ENCODE data around the gene HEATR5B. TPM values are rescaled to one million over a fixed set of nuclear protein-coding genes. Genes with fewer than 3 reads are reported as not detected.

The HEATR5B gene
- 25.7 TPM for total RNA-seq

- ATAC-seq (peak; percentile 99), DNase-seq (ENCODE audit: low spot score) (peak; percentile 95)
- intact Hi-C loops (cut with DNase I), result no loop called here
Measured at GRCh38 chr2:37083873-37084794, at the start of gene HEATR5B, which contains the start of gene GPATCH11. HEATR5B (minus strand) TSS chr2:37084372; CDS start chr2:37083414, 958 bp downstream. GPATCH11 (plus strand) TSS chr2:37084518; CDS start chr2:37088382, 3,864 bp downstream.

GRCh38 chr2:37132914-37133313 lies 48.7 kb upstream of the HEATR5B start:
- ATAC-seq (no peak), DNase-seq (ENCODE audit: low spot score) (no peak)
- intact Hi-C loops (cut with DNase I), result no loop called here

GRCh38 chr2:37125416-37125815 lies 41.2 kb upstream of the HEATR5B start:
- intact Hi-C loops (cut with DNase I), result no loop called here
- ATAC-seq, result no peak

GRCh38 chr2:37119157-37119556 lies 35.0 kb upstream of the HEATR5B start:
- no peak for ATAC-seq
- DNase-seq (ENCODE audit: low spot score), result no peak
- intact Hi-C loops (cut with DNase I), result no loop called here

More at GRCh38 chr2:37125416-37125815, 41.2 kb upstream of the HEATR5B start:
- no peak for DNase-seq (ENCODE audit: low spot score)

GRCh38 chr2:37117566-37117965 lies 33.4 kb upstream of the HEATR5B start:
- ATAC-seq (no peak), DNase-seq (ENCODE audit: low spot score) (no peak)
- intact Hi-C loops (cut with DNase I), result no loop called here

- no peak for DNase-seq (ENCODE audit: low spot score)
- intact Hi-C loops (cut with DNase I), result no loop called here
- no peak for ATAC-seq
Measured at GRCh38 chr2:37111958-37112357, 27.8 kb upstream of the HEATR5B start.

- ATAC-seq, result no peak
Measured at GRCh38 chr2:37110306-37111212, 26.4 kb upstream of the HEATR5B start.

GRCh38 chr2:37109523-37109922 lies 25.4 kb upstream of the HEATR5B start:
- ATAC-seq (no peak), DNase-seq (ENCODE audit: low spot score) (no peak)

More at GRCh38 chr2:37110306-37111212, 26.4 kb upstream of the HEATR5B start:
- intact Hi-C loops (cut with DNase I), result no loop called here
- DNase-seq (ENCODE audit: low spot score), result no peak

GRCh38 chr2:37105150-37105549 lies 21.0 kb upstream of the HEATR5B start:
- ATAC-seq, result no peak
- intact Hi-C loops (cut with DNase I), result no loop called here
- no peak for DNase-seq (ENCODE audit: low spot score)

More at GRCh38 chr2:37109523-37109922, 25.4 kb upstream of the HEATR5B start:
- intact Hi-C loops (cut with DNase I), result no loop called here

GRCh38 chr2:37104178-37104577 lies 20.0 kb upstream of the HEATR5B start:
- DNase-seq (ENCODE audit: low spot score) (no peak), ATAC-seq (no peak)
- intact Hi-C loops (cut with DNase I), result no loop called here

GRCh38 chr2:37102588-37102987 lies 18.4 kb upstream of the HEATR5B start:
- DNase-seq (ENCODE audit: low spot score), result no peak
- intact Hi-C loops (cut with DNase I), result no loop called here
- no peak for ATAC-seq

- intact Hi-C loops (cut with DNase I), result no loop called here
- ATAC-seq (no peak), DNase-seq (ENCODE audit: low spot score) (no peak)
Measured at GRCh38 chr2:37100054-37100453, 15.9 kb upstream of the HEATR5B start.

GRCh38 chr2:37098416-37099118 lies 14.4 kb upstream of the HEATR5B start:
- ATAC-seq (no peak), DNase-seq (ENCODE audit: low spot score) (no peak)
- intact Hi-C loops (cut with DNase I), result no loop called here

GRCh38 chr2:37096568-37096967 lies 12.4 kb upstream of the HEATR5B start:
- no peak for ATAC-seq
- intact Hi-C loops (cut with DNase I), result no loop called here
- DNase-seq (ENCODE audit: low spot score), result no peak

- no peak for DNase-seq (ENCODE audit: low spot score)
- intact Hi-C loops (cut with DNase I), result no loop called here
- ATAC-seq, result no peak
Measured at GRCh38 chr2:37091873-37092272, 7.7 kb upstream of the HEATR5B start.

- intact Hi-C loops (cut with DNase I), result no loop called here
- DNase-seq (ENCODE audit: low spot score) (no peak), ATAC-seq (no peak)
Measured at GRCh38 chr2:37090019-37090477, 5.9 kb upstream of the HEATR5B start.

GRCh38 chr2:37085731-37086147 lies 1.6 kb upstream of the HEATR5B start:
- intact Hi-C loops (cut with DNase I), result no loop called here

GRCh38 chr2:37084797-37085196 lies 625 bp upstream of the HEATR5B start:
- intact Hi-C loops (cut with DNase I), result no loop called here
- ATAC-seq (no peak), DNase-seq (ENCODE audit: low spot score) (no peak)

More at GRCh38 chr2:37085731-37086147, 1.6 kb upstream of the HEATR5B start:
- ATAC-seq, result no peak
- no peak for DNase-seq (ENCODE audit: low spot score)

GRCh38 chr2:37080689-37081088 lies 3.5 kb downstream of the HEATR5B start:
- intact Hi-C loops (cut with DNase I), result no loop called here
- no peak for ATAC-seq
- no peak for DNase-seq (ENCODE audit: low spot score)

Data from sciatic nerve (tissue), 2 donors.